ENCODE results near the gene GTF2H1. TPM values are rescaled to one million over a fixed set of nuclear protein-coding genes. Genes with fewer than 3 reads are reported as not detected.

The GTF2H1 gene
- total and polyA plus RNA-seq, 5 donors: 14.4 to 26.3 (median 24.1) TPM

DNA sequence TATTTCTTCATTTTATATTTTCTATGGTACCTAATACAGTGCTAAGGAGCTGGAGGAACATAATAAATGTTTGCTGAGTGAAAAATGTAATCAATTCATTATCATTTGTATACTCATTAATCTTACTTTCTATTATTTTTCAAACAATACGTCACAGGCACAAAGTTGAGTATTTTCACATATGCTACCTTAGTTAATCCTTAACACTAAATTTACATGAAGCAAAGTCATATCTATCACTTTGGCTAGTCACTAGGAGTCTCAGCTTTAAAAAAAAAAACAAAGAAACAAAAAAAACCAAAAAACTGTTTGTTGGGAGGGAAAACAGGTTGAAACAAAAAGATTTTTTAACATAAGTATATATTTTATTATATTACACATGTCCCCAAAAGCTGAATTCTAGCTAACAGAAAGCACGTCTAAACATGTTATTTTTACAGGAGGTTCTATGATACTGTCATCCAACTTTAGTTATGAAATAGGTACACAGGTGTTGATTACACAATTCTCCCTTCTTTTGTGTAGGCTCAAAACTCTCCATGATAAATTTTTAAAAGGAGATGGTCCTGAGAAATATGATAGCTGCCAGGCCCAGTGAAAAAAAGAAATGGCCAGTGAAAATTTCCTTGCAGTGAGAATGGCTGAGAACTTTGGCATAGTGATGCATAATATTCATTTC, 14.8 kb upstream of the GTF2H1 start:
- H3K4me3 ChIP-seq (ENCODE audit: low read length): no peak overlapping the region
- no peaks in the 10 kb centered on the region for H3K9me3 ChIP-seq (ENCODE audit: control insufficient read depth, low read length)
- intact Hi-C loops (cut with DNase I): no loop called here
- peaks cover 3% of the 10 kb centered on the region for H3K4me1 ChIP-seq (ENCODE audit: control insufficient read depth, insufficient read depth, low read length)
- ATAC-seq (no peak), DNase-seq (no peak)
- H3K27ac ChIP-seq (ENCODE audit: low read length): no peak overlapping the region
- no peaks in the 10 kb centered on the region for H3K27me3 ChIP-seq (ENCODE audit: control insufficient read depth, insufficient read depth)
- WGBS: 91% methylated on average over 2 of the region's 2 CpGs

- ATAC-seq: no peak
- H3K27ac ChIP-seq (ENCODE audit: low read length): no peak overlapping the region
Measured at GRCh38 chr11:18308242-18308641, 14.1 kb upstream of the GTF2H1 start.

GRCh38 chr11:18309691-18310090, 12.7 kb upstream of the GTF2H1 start:
- 97% methylated on average over 5 of the region's 5 CpGs for WGBS
- Histone ChIP-seq H3K4me1 (ENCODE audit: control insufficient read depth, insufficient read depth, low read length) (peaks cover 7% of the 10 kb centered on the region), H3K27me3 (ENCODE audit: control insufficient read depth, insufficient read depth) (no peaks in the 10 kb centered on the region), H3K4me3 (ENCODE audit: low read length) (no peak overlapping the region), H3K27ac (ENCODE audit: low read length) (no peak overlapping the region), H3K9me3 (ENCODE audit: control insufficient read depth, low read length) (no peaks in the 10 kb centered on the region)
- intact Hi-C loops (cut with DNase I): no loop called here
- DNase-seq: no peak
- no peak for ATAC-seq

More at GRCh38 chr11:18308242-18308641, 14.1 kb upstream of the GTF2H1 start:
- WGBS: 93% methylated on average over 2 of the region's 2 CpGs
- intact Hi-C loops (cut with DNase I): no loop called here
- DNase-seq: no peak
- no peaks in the 10 kb centered on the region for H3K9me3 ChIP-seq (ENCODE audit: control insufficient read depth, low read length)
- no peaks in the 10 kb centered on the region for H3K27me3 ChIP-seq (ENCODE audit: control insufficient read depth, insufficient read depth)
- no peak overlapping the region for H3K4me3 ChIP-seq (ENCODE audit: low read length)
- peaks cover 4% of the 10 kb centered on the region for H3K4me1 ChIP-seq (ENCODE audit: control insufficient read depth, insufficient read depth, low read length)

- no peak for ATAC-seq
- 84% methylated on average over 6 of the region's 6 CpGs for WGBS
- no peak for DNase-seq
- peaks cover 7% of the 10 kb centered on the region for H3K4me1 ChIP-seq (ENCODE audit: control insufficient read depth, insufficient read depth, low read length)
- no peaks in the 10 kb centered on the region for H3K9me3 ChIP-seq (ENCODE audit: control insufficient read depth, low read length)
- H3K4me3 ChIP-seq (ENCODE audit: low read length): no peak overlapping the region
- intact Hi-C loops (cut with DNase I): no loop called here
- no peak overlapping the region for H3K27ac ChIP-seq (ENCODE audit: low read length)
- no peaks in the 10 kb centered on the region for H3K27me3 ChIP-seq (ENCODE audit: control insufficient read depth, insufficient read depth)
Measured at GRCh38 chr11:18310800-18311340, 11.5 kb upstream of the GTF2H1 start.

DNA sequence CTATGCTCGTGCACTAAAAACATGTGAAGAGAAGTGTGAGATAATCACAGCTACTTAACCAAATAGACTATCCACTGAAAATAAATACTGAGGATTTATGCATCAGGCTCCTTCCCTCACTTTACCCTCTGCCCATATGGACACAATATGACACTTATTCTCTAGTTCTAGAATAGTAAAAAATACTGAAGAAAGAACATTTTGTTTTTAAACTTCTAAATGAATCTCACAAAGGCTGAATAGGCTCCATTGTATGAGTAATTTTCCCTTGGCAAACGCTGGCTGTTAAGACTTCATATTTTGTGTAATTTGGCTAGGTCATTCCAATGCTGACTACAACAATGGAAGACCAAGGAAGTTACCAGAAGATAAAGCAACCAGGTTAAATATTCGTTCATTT, 10.4 kb upstream of the GTF2H1 start:
- DNase-seq (no peak), ATAC-seq (peak; percentile 76 to 80)
- WGBS: 61% methylated on average over 3 of the region's 3 CpGs
- H3K4me3 ChIP-seq (ENCODE audit: low read length): no peak overlapping the region
- H3K27me3 ChIP-seq (ENCODE audit: control insufficient read depth, insufficient read depth): no peaks in the 10 kb centered on the region
- H3K27ac ChIP-seq (ENCODE audit: low read length): peak overlapping the region; percentile 13
- no peaks in the 10 kb centered on the region for H3K9me3 ChIP-seq (ENCODE audit: control insufficient read depth, low read length)
- intact Hi-C loops (cut with DNase I): no loop called here
- H3K4me1 ChIP-seq (ENCODE audit: control insufficient read depth, insufficient read depth, low read length): peaks cover 7% of the 10 kb centered on the region

DNA sequence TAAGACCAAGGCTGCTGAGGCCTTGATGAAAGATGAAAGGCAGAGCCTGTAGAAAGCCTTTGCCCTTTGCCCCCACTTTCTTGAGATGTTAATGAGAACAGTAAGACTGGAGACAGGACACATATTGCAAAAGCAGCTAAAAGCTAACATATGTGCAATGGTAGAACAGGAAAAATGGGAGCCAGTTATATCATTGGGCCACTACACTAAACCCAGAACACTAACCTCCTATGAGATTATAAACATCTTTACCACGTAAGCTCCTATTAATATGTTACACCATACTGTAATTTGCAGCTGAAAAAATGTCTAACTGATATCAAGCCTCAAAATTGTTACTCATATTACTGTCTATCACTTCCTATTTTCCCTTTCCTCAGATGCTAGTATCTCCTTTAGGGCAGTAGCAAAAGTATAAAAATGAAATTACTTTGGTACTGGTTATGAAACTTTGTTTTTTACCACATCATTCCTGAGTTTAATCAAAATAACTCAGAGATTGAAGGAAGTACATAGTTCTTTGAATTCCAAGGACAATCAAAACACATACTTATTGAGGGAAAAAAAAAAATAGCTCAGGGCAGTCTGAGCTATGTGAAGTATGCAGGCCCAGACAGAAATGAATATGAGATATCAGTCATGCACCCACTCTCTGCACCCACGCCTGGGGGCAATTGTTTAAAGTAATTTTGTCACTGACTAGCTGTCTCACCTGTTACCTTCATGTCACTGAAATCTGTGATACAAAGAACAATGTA, 9.5 kb upstream of the GTF2H1 start:
- Histone ChIP-seq H3K9me3 (ENCODE audit: control insufficient read depth, low read length) (no peaks in the 10 kb centered on the region), H3K4me1 (ENCODE audit: control insufficient read depth, insufficient read depth, low read length) (peaks cover 7% of the 10 kb centered on the region), H3K27ac (ENCODE audit: low read length) (peak overlapping the region; percentile 81), H3K27me3 (ENCODE audit: control insufficient read depth, insufficient read depth) (no peaks in the 10 kb centered on the region), H3K4me3 (ENCODE audit: low read length) (no peak overlapping the region)
- ATAC-seq (peak in 1 of 2 donors; percentile 44), DNase-seq (no peak)
- intact Hi-C loops (cut with DNase I): no loop called here
- 55% methylated on average over 2 of the region's 2 CpGs for WGBS

DNA sequence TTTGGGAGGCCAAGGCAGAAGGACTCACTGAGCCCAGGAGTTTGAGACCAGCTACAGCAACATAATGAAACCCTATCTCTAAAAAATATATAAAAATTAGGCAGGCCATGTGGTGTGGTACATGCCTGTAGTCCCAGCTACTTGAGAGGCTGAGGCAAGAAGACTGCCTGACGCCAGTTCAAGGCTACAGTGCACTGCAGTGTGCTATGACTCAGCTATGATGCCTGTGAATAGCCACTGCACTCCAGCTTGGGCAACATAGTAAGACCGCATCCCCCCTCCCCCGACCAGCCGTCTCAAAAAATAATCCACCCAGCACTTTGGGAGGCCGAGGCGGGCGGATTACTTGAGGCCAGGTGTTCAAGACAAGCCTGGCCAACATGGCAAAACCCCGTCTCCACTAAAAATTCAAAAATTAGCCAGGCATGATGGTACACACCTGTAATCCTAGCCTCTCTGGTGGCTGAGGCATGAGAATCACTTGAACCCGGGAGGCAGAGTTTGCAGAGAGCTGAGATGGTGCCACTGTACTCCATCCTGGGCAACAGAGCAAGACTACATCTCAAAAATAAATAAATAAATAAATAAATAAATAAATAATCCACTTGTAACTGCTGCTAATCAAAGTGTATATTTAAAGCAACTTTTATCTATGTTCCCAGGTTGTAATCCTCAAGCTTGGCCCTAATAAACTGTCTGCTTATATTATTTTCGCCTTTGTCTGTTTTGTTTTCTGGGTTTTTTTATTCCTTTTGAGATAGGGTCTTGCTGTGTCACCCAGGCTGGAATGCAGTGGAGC, 8.2 kb upstream of the GTF2H1 start:
- no peaks in the 10 kb centered on the region for H3K27me3 ChIP-seq (ENCODE audit: control insufficient read depth, insufficient read depth)
- no peak overlapping the region for H3K4me3 ChIP-seq (ENCODE audit: low read length)
- no peak for ATAC-seq
- DNase-seq: peak in 1 of 3 donors; percentile 21
- intact Hi-C loops (cut with DNase I): no loop called here
- peaks cover 7% of the 10 kb centered on the region for H3K4me1 ChIP-seq (ENCODE audit: control insufficient read depth, insufficient read depth, low read length)
- no peaks in the 10 kb centered on the region for H3K9me3 ChIP-seq (ENCODE audit: control insufficient read depth, low read length)
- H3K27ac ChIP-seq (ENCODE audit: low read length): no peak overlapping the region
- 78% methylated on average over 10 of the region's 10 CpGs for WGBS

- no peaks in the 10 kb centered on the region for H3K9me3 ChIP-seq (ENCODE audit: control insufficient read depth, low read length)
- DNase-seq (no peak), ATAC-seq (no peak)
- no peak overlapping the region for H3K4me3 ChIP-seq (ENCODE audit: low read length)
- WGBS: 80% methylated on average over 9 of the region's 9 CpGs
- H3K27me3 ChIP-seq (ENCODE audit: control insufficient read depth, insufficient read depth): no peaks in the 10 kb centered on the region
- no peak overlapping the region for H3K27ac ChIP-seq (ENCODE audit: low read length)
- peaks cover 7% of the 10 kb centered on the region for H3K4me1 ChIP-seq (ENCODE audit: control insufficient read depth, insufficient read depth, low read length)
- intact Hi-C loops (cut with DNase I): no loop called here
Measured at GRCh38 chr11:18314784-18315523, 7.4 kb upstream of the GTF2H1 start.

DNA sequence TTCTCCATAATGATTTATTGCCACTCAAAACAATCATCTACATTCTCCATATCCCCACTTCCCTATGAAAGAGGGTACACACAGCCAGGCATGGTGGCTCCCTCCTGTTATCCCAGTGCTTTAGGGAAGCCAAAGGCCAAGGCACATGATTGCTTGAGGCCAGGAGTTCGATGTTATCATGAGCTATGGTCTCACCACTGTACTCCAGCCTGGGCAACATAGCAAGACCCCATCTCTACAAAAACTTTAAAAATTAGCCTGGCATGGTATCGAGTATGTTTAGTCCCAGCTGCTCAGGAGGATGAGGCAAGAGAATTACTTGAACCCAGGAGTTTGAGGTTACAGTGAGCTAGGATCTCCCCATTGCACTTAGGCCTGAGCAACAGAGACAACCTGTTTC, 6.5 kb upstream of the GTF2H1 start:
- intact Hi-C loops (cut with DNase I): no loop called here
- DNase-seq: no peak
- Histone ChIP-seq H3K4me3 (ENCODE audit: low read length) (no peak overlapping the region), H3K4me1 (ENCODE audit: control insufficient read depth, insufficient read depth, low read length) (peaks cover 7% of the 10 kb centered on the region), H3K27ac (ENCODE audit: low read length) (no peak overlapping the region), H3K9me3 (ENCODE audit: control insufficient read depth, low read length) (no peaks in the 10 kb centered on the region), H3K27me3 (ENCODE audit: control insufficient read depth, insufficient read depth) (no peaks in the 10 kb centered on the region)
- ATAC-seq: no peak
- 97% methylated on average over 2 of the region's 2 CpGs for WGBS

DNA sequence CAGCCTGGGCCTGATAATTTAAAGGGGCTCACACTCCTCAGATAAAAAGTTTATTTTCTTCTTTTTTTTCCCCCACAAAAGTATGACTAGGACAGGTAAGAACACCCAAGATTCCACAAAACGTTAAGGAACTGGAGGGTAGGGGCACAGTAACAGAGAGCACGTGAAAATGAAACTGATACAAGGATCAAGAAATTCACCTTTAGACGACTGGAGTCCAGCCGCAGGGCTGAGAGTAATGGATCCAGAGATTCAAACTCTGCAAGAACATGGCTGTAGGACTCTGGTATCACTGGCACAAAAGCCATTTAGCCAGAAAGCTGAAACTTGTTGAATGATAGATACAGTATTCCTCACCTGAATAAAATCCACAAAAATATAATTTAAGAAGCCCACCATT, 4.8 kb upstream of the GTF2H1 start:
- intact Hi-C loops (cut with DNase I): no loop called here
- peaks cover 5% of the 10 kb centered on the region for H3K4me1 ChIP-seq (ENCODE audit: control insufficient read depth, insufficient read depth, low read length)

More for the DNA sequence above, 4.8 kb upstream of the GTF2H1 start:
- Histone ChIP-seq H3K27ac (ENCODE audit: low read length) (no peak overlapping the region), H3K9me3 (ENCODE audit: control insufficient read depth, low read length) (no peaks in the 10 kb centered on the region), H3K27me3 (ENCODE audit: control insufficient read depth, insufficient read depth) (no peaks in the 10 kb centered on the region), H3K4me3 (ENCODE audit: low read length) (no peak overlapping the region)
- DNase-seq: no peak
- ATAC-seq: no peak
- 94% methylated on average over 4 of the region's 4 CpGs for WGBS

All from right cardiac atrium (tissue), 5 donors.